Measurements from ENCODE around the gene ZDHHC5.

The ZDHHC5 gene, protein sequence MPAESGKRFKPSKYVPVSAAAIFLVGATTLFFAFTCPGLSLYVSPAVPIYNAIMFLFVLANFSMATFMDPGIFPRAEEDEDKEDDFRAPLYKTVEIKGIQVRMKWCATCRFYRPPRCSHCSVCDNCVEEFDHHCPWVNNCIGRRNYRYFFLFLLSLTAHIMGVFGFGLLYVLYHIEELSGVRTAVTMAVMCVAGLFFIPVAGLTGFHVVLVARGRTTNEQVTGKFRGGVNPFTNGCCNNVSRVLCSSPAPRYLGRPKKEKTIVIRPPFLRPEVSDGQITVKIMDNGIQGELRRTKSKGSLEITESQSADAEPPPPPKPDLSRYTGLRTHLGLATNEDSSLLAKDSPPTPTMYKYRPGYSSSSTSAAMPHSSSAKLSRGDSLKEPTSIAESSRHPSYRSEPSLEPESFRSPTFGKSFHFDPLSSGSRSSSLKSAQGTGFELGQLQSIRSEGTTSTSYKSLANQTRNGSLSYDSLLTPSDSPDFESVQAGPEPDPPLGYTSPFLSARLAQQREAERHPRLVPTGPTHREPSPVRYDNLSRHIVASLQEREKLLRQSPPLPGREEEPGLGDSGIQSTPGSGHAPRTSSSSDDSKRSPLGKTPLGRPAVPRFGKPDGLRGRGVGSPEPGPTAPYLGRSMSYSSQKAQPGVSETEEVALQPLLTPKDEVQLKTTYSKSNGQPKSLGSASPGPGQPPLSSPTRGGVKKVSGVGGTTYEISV

DNA sequence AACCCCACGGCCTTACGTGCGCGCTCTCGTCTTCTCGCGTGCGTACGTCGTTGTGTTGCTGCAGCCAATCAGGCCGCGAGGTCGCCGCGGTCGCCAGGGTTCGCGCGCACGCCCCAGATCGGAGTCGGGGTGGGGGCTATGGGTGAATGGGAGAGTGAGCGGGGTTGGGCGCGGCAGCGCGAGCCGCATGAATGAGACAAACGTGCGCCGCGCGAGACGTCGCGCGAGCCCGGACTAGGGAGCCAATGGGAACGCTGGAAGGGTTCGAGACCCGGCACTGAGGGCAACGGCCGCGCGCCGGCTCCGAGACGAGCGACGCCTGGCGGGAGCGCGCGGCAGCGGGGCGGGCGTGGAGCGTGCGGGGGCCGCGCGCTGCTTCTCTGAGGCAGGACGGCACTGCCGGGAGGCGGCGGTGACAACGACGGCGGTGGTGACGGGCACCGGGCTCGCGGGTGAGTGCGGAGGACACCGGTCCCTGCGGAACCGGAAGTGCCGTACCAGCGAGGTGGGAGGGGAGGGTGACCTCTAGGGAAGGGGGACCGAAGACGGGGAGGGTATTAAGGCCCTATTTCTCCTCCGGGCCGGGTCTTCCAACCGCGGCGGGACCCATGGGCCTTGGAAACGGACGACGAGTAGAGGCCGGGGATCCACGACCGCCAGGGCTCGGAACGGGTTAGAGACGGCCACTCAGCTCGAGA is at the start of gene ZDHHC5:
ZDHHC5 (plus strand) TSS at position 379 of the 698 bp plus-strand sequence. CDS start 4,977 bp downstream, outside the sequence.
- DNase-seq, result peak; percentile 90 to 100 (median 98)

DNA sequence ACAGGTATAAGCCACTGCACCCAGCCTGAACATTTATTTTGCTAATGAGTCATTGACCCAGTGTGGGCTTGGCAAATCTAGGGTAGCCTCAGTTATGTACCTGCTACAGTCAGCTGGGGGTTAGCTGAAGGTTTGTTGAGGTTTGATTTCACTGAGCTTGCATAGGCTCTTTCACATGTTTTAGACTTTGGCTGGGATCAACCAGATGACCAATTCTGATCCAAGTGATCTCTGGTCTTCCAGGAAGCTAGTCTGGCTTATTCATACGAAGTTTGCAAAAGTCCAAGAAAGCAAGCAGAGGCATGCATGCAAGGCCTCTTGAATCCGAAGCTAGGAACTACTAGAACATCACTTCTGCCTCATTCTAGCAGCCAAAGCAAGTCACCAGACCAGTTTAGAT is 49.5 kb upstream of the ZDHHC5 start:
- DNase-seq, result no peak

DNA sequence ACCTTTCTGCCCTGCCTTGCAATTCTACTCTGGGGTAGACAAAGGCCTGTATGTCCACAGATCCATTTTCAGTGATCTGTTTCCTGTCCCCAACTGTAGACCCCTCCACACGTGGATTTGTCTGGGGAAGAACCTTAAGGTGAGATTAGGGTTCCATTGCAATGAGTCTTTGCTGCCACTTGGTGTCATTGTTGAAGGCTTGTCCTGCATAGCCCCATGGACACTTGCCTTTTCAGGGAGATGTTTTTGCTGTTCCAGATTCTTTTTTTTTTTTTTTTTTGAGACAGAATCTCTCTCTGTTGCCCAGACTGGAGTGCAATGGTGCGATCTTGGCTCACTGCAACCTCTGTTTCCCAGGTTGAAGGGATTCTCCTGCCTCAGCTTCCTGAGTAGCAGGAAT is 48.6 kb upstream of the ZDHHC5 start:
- no peak for DNase-seq

DNA sequence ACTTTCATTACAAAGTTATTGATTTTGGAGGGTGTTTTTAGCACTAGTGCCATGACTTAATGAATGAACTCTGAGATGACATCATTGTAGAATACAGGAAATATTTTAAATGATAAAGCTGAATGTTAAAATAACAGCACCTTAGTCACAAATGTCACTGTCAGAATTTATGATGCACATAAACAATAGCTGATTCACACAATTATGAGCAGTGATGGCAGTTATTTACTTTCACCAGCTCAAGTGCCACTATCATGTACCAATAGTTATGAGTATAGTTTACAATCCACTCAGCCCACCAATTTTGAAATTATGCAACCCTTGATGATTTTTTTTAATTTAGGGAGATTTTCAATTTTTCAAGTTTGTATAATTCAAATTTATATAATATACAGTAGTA is 47.4 kb upstream of the ZDHHC5 start:
- DNase-seq, result no peak

DNA sequence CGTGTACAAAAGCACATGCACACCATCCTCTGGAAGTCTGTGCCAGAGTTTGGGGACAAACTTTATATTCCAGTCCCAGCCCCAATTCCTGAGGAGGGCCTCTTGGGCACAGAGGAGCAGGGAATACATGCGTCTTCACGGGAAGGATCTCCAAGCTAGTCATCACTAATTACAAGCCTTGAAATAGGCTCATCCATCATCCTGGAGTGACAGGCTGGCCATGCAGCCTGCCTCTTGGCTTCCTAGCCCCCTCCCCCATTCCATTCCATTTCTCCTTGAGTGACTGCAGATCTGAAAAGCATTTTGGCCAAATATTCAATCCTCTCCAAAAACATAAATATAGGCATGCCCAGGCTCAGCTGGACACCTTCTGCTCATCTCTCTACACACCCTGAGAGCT is 45.7 kb upstream of the ZDHHC5 start:
- no peak for DNase-seq

DNA sequence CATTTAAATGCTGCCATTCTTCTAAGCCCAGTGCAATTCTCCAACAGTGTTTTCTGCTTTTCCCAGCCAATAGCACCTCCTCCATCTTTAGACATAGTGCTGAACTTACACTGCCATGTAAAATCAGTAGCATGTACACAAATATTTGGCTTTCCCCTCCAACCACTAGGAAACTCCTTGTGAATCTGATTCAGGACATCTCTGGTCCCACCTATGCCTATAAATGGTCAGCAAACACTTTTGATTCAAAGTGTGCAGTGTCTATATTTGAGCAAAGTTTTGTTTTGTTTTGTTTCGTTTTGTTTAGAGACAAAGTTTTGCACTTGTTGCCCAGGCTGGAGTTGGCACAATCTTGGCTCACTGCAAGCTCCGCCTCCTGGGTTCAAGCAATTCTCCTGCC is 43.0 kb upstream of the ZDHHC5 start:
- DNase-seq, result no peak

DNA sequence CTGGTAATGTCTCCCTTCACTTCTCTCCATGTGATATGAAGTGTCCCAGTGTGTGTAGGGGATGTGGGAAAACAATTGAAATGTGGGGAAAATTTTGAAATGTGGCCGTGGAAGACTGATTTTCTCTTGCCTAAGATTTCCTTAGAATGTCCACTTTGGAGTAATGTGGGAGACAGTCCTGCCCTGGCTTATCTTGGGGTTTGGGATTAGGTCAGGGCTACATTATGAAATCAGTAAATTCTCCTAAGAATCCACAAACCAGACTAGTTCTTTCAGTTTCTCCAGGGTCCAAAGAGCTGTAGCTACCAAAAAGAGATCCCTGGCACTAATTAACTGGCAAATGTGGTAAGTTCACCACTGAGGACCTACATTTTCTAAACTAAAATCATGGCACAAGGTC is 41.0 kb upstream of the ZDHHC5 start:
- no peak for DNase-seq

DNA sequence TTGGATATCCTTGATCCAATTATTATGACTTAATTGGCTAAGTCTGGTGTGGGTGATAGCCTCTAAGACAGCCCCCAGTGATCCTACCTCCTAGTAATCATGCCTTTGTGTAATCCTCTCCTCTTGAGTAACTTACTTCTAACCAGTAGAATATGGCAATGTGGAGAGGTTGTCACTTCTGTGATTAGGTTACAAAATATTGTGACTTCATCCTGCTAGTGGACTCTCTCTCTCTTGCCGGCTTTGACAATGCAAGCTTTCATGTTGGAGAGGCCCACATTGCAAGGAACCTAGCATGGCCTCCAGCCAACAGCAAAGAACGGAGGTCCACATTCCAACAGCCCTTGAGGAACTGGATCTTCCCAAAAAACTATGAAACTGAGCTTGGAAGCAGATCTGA is 37.7 kb upstream of the ZDHHC5 start:
- no peak for DNase-seq

DNA sequence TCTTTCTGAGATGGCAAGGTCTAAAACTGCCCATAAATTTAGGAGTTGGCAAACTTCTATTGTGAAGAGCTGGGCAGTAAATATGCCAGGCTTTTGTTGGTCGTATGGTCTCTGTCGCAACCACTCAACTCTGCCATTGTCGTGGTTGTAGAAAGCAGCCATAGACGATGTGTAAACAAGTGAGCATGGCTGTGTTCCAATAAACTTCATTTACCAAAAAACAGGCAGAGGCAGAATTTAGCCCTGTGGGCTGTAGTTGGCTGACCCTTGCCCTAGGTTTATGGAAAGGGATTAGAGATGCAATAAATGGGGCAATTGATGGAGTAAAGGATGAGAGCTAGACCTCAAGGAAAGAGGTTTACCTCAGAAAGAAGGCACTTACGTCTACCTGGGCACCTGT is 35.8 kb upstream of the ZDHHC5 start:
- no peak for DNase-seq

DNA sequence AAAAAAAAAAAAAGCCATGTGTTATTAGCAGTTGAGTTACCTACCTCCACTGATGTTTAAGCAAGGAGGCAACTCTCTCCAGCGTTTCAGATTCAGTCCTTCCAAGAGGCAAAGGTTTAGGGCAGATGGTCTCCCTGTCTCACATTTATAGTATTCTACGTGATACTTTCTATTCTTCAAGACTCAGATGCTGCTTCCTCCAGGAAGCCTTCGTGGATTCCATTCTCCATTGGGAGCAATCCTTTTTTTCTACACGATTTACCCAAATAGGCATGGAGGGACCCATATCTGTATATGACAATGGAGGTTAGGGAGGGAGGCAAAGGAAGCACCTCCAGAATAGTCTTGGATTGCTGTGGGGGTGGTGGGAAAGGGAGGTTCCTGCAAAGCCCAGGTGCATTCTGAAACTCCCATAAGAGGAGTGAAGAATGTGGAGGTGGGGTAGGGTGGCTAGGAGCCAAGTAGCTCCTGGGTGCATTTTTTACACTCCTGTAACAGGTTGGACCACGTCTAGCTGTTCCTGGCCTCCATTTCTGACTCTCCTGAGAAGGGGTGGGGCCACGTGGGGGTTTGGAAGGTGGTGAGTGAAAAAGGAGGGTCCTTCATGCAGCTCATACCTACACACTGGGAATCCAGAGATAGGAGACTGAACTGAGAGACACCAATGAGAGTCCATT is 34.4 kb upstream of the ZDHHC5 start:
- no peak for DNase-seq

DNA sequence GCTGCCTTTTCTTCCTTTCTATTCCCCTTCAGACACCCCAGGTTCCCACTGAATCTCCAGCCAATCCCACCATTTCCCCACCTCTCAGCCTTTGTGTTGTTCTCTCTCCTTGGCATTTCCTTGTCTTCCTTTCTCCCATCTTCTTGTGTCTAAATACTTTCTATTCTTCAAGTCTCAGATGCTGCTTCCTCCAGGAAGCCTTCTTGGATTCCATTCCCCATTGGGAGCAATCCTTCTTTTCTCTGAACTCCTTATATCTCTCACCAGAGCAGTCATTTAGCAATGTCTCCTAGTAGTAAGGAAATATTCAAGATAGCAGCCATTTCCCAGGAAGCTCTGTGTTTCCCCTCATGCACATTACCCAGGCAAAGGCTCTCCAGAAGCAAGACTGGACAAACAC is 33.6 kb upstream of the ZDHHC5 start:
- no peak for DNase-seq

DNA sequence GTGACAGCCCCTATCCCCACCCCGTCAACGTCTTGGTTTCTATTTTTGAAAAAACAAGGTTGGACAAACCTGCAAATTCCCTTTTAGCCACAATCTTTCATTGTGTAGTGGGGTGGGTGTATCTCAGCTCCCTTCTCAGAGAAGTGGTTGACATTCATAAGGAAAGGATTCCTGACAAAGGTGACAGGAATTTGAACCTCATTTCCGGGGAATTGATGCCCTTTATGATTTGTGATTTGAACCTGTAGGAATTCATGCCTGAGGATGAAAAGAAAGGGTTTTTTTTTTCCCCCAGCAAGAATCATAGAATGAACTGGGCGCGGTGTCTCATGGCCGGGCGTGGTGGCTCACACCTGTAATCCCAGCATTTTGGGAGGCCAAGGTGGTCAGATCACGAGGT is 32.7 kb upstream of the ZDHHC5 start:
- DNase-seq, result no peak

DNA sequence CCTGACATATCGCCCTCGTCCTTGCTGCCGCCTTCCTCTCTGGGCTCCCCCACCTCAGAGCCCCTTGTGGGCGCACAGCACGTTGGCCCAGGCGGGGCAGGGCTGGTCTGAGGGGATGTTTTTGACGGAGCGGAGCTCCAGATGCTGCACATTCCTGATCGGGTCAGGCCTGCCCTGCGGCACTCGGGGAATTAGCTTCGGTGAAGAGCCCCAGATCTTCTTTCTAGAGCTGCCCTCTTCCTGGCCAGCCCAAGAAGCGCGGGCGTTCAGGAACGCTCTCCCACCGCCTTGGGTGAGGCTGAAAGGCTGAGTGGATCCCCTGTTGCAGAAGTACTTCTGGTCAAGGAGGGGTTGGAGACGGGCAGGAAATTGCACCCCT is 30.3 kb upstream of the ZDHHC5 start:
- peak in 2 of 51 donors; percentile 24 to 41 for DNase-seq

DNA sequence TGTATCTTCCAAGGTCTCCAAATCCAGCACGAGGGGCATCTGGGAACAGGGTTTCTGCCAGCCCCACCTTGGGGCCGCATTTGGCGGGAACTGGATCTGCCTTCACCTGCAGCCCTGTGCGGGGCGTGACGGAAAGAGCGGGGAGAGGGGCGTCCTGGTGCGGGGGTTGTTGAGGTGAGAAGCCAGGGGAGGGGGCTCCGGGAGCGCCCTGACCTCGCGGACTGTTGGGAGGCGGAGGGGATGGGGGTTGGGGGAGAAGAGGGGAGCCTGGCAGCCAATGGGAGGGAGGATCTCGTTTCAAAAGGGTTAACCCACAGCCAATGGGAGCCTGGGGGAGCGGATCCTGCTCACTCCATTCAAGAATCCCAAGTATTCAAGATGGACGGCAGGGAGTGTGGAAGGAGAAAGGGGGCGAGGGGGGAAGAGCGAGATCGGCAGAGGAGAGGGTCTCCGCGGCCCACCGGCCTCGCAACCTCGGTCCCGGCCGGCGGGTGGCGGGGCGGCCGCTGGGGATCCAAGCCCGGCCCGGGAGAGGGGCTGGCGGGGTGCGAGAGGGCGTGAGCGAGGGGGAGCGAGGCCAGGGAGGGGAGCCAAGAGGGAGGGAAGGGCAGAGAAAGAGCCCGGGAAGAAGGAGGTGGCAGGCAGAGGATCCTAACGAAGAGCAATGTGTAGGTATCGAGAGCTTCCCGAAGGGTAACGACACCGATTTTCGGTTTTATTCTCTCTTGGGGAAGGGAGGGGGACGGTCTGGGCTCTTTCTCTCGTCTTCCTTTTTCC is 29.7 kb upstream of the ZDHHC5 start:
- peak in 46 of 51 donors; percentile 10 to 82 (median 52) for DNase-seq

DNA sequence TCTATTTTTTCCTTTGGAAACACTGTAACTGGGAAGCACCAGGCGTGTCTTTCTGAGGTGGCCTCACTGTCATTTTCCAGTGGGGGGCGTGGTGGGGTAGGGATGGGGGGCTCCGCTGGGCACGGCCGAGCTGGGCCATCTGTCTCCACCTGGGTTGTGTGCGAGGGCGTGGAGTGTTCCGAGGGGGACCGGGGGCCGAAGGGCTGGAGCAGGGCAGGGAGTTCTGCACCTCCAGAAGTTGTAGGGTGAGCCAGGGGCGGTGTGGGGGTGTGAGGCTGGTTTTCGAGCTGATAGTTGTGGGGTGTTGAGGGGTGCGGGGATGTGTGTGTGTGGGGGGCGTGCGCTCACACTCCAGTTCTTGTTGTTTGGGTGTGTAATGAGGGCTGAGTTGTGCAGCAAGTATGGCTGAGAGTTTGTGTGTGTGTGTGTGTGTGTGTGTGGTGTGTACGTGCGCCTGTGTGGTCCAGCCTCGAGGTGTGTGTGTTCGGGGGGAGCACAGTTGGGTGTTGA is 29.0 kb upstream of the ZDHHC5 start:
- DNase-seq, result peak in 3 of 51 donors; percentile 11 to 39 (median 19)

DNA sequence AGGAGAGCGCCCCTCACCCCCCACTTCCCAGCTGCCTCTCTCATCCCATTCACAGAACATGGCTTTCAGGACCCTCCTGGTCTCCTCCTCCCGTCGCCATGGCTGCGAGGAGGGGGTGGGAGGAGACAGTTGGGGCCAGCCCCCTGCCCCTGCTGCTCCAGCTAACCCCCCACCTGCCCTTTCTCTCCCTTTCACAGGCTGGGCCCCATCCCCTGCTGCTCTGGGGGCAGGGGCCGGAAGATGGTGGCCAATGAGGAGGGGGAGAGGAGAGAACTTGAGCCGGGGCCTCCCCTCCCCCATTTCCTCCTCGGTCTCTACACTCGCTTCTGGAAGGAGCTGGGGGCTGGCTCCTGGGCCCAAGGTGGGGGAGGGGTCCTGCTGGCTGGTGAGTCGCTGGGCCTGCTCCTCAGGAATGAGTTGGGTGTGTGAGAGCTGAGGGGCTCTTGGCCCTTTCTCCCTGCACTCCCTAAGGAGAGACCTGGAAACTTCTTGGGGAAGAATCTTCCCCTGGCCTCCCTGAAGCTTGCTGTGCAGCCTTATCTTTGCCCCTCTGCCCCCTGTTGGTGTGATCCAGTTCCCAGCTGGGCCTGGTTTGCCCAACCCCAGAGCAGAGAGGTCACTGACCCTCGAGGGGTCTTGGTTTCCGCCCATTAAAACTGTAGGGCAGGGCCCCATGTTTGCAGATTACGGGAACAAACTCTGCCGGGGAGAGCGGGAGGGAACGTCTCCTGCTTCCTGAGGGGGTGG is 28.4 kb upstream of the ZDHHC5 start:
- DNase-seq, result no peak

DNA sequence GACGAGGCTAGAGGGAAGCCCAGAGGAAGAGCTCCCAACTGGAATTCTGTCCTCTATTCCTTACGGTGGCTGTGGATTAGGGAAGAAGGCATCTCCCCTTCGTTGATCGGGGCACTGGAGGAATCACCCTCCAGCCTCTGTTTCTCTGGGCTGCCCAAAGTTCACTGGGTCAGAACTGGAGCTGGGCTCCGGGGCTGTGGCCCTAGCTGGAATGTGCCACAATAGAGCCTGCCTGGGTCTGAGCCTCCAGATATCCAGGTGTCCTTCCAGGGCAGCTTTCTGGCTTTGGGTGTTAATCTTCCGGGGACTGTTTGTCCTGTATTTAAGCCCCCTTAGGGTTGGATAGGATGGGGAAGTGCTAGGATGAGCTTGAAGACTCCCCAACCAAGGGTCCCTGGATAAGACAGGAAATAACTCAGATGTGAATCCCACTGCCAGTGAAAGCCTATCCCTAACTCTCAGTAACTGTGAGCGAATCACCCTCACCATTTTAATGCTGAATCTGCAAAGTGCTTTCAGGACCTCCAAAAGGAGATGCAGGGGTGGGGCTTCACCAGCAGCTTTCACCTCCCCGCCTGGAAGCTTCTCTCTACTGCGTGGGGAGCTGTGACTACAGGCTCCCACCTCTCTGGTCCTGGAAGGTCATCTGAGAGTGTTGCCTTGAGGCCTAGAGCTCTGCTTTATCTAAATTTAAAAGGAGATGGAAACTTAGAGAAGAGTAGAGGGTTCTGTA is 27.7 kb upstream of the ZDHHC5 start:
- DNase-seq, result no peak

DNA sequence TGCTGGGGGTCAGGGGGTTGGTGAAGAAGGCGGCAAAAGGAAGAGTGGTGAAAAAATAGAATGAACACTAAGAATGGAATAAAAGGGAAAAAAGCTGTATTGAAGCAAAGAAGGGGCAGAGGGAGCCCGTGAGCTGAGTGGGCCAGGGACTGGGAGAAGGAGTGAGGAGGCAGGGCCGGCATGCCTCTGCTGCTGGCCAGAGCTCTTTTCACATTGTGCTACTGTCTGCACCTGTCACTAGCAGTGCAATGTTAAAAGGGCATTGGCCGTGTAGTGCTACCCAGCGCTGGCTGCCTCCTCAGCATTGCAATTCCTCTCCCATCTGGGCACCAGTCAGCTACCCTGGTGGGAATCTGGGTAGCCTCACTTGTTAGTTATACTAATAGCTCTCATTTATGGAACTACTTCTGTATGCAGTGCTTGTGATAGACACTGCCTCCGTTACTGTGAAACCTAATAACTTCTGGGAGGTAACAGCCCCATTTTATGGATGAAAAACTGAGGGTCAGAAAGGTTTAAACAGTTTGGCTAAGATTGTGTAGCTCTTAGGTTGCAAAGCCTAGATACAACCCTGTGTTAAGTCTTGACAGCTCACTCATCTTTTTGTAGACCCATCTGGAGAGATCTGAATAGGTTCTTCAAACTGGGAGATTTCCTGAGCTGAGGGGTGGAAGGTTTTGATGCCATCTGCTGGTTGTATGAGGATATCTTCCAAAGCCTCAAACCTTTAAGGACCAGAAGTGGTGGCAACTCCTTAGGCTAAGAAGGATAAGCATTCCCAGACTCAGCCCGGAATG is 26.7 kb upstream of the ZDHHC5 start:
- DNase-seq, result peak in 15 of 51 donors; percentile 3 to 44 (median 12)
